ENCODE results near the gene RABIF.
"Not testable (repeated sequence)": the region's sequence is repeated elsewhere in the genome, so short reads cannot be mapped to it uniquely, and the experiment has no call there.

The RABIF gene

DNA sequence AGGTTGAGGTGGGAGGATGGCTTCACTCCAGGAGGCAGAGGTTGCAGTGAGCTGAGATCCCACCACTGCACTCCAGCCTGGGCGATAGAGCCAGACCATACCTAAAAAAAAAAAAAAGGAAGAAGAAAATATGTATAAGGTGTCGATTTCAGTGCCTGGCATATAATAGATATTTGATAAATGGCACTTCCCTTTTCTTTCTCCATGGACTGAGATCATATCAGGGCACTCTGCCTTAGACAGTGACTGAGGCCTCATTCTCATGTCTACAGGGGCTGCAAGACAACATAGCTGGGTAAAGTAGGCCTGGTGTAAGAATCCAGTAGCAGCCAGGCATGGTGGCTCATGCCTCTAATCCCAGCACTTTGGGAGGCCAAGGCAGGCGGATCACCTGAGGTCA, 57.0 kb downstream of the RABIF start:
- DNase-seq, result no peak

DNA sequence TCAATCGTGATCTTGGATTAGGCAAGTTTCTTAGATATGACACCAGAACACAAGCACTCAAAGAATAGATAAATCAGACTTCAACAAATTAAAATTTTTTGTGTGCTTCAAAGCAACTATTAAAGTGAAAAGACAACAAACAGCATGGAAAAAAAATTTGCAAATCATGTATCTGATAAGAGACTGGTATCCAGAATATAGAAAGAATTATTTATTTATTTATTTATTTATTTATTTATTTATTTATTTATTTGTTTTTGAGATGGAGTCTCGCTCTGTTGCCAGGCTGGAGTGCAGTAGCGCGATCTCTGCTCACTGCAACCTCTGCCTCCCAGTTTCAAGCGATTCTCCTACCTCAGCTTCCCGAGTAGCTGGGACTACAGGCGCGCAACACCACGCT, 59.7 kb downstream of the RABIF start:
- not testable (repeated sequence) for DNase-seq
